ENCODE measurements around the gene INPP4B. TPM values are rescaled to one million over a fixed set of nuclear protein-coding genes. Genes with fewer than 3 reads are reported as not detected.

Gene INPP4B
- total and polyA plus RNA-seq, 2 of the 4 experiments (the other 2 are of a cell fraction), result 1.8 to 14.0 TPM

DNA sequence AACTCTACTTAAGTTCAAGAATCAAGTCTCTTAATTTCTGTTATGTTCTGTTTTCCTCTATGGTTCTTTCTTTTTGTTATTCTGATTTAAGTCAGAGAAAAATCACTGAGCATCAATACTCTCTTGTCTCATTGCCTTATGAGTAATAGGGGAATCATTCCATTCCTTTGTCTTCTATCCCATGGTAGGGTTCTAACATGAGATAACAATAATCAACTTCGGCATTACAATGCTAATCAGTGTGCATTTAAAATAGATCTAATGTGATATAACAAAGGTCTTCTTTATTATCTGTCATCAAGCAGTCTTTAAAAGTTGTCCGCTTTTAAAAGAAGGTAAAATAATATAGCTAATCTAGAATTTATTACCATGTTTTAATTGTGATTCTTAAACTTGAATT, 762.8 kb downstream of the INPP4B start:
- Histone ChIP-seq H3K27ac (ENCODE audit: insufficient read depth, low read length) (no peak overlapping the region), H2AK9ac (replicated peaks; ENCODE audit: low read depth, low read length, poor library complexity) (no peak overlapping the region), H3K4me1 (ENCODE audit: control insufficient read depth, insufficient read depth, low read length) (peaks cover 2% of the 10 kb centered on the region), H2AK5ac (ENCODE audit: low read depth, low read length) (no peak overlapping the region), H2BK20ac (ENCODE audit: low read depth, low read length) (no peak overlapping the region), H3K9me3 (ENCODE audit: control insufficient read depth, insufficient read depth, low read length) (no peaks in the 10 kb centered on the region), H3K9me1 (ENCODE audit: insufficient read depth, low read length) (peaks cover under 1% of the 10 kb centered on the region; the same call in 1 of the 2 replicates), H4K5ac (ENCODE audit: low read depth, low read length) (no peak overlapping the region), H3K56ac (ENCODE audit: extremely low read depth, insufficient read depth, low read length) (no peak overlapping the region), H3K79me1 (ENCODE audit: low read depth in 1 of 2, low read length in 2 of 2) (no peaks in the 10 kb centered on the region), H3K4me3 (ENCODE audit: insufficient read depth, low read depth, low read length) (no peak overlapping the region), H2BK5ac (ENCODE audit: low read depth, low read length, poor library complexity, severe bottlenecking) (no peak overlapping the region), H2BK15ac (ENCODE audit: low read depth, low read length) (no peak overlapping the region), H4K91ac (ENCODE audit: insufficient read depth, low read depth, low read length) (no peak overlapping the region), H3K4ac (ENCODE audit: low read depth, low read length) (no peak overlapping the region), H4K8ac (ENCODE audit: low read depth in 2 of 2, low read length in 2 of 2) (no peak overlapping the region), H3K18ac (ENCODE audit: low read depth, low read length) (no peak overlapping the region), H4K20me1 (ENCODE audit: insufficient read depth, low read length) (no peaks in the 10 kb centered on the region), H3K23ac (ENCODE audit: low read depth, low read length) (no peak overlapping the region), H3K9ac (ENCODE audit: low read depth, low read length) (no peak overlapping the region), H2BK120ac (ENCODE audit: low read depth, low read length) (no peak overlapping the region), H3K4me2 (ENCODE audit: low read depth, low read length) (no peak overlapping the region), H3K27me3 (ENCODE audit: control insufficient read depth, insufficient read depth, low read length) (no peaks in the 10 kb centered on the region), H3K36me3 (ENCODE audit: control insufficient read depth, insufficient read depth, low read length) (no peaks in the 10 kb centered on the region), H3K14ac (replicated peaks; ENCODE audit: low read depth, low read length) (no peak overlapping the region), H2AFZ (replicated peaks; ENCODE audit: low read length, poor library complexity) (no peak overlapping the region)
- dilution Hi-C loops (cut with HindIII; ENCODE audit: low sequenced_read_pairs, unreplicated experiment) (no loop called here), intact Hi-C loops (cut with micrococcal nuclease) (loop anchor here (10.0 kb wide), 1 partner anchor 338 kb away; no protein-coding TSS in a partner anchor), in situ Hi-C loops (cut with MboI; ENCODE audit: low sequenced_read_pairs) (no loop called here)
- TF ChIP-seq RAD21 (IDR thresholded peaks at IDR 0.05; ENCODE audit: low read length) (no peak), BHLHE40 (IDR thresholded peaks at IDR 0.05; ENCODE audit: low read depth, low read length) (no peak), MXI1 (IDR thresholded peaks at IDR 0.05; ENCODE audit: borderline replicate concordance, low read depth, low read length) (no peak), MAFK (IDR thresholded peaks at IDR 0.05; ENCODE audit: low read depth, low read length) (no peak), CEBPB (IDR thresholded peaks at IDR 0.05; ENCODE audit: low read depth, low read length) (no peak), RCOR1 (IDR thresholded peaks at IDR 0.05; ENCODE audit: insufficient replicate concordance, low read length) (no peak), CHD1 (IDR thresholded peaks at IDR 0.05; ENCODE audit: low read depth, low read length) (no peak), NFE2L2 (IDR thresholded peaks at IDR 0.05; ENCODE audit: low read depth, low read length) (no peak), MAZ (IDR thresholded peaks at IDR 0.05; ENCODE audit: borderline replicate concordance, low read depth, low read length) (no peak)
- TF ChIP-seq, protein P1, sequence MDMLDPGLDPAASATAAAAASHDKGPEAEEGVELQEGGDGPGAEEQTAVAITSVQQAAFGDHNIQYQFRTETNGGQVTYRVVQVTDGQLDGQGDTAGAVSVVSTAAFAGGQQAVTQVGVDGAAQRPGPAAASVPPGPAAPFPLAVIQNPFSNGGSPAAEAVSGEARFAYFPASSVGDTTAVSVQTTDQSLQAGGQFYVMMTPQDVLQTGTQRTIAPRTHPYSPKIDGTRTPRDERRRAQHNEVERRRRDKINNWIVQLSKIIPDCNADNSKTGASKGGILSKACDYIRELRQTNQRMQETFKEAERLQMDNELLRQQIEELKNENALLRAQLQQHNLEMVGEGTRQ (IDR thresholded peaks at IDR 0.05; ENCODE audit: low read depth, low read length), result no peak
- TF ChIP-seq, protein P2, sequence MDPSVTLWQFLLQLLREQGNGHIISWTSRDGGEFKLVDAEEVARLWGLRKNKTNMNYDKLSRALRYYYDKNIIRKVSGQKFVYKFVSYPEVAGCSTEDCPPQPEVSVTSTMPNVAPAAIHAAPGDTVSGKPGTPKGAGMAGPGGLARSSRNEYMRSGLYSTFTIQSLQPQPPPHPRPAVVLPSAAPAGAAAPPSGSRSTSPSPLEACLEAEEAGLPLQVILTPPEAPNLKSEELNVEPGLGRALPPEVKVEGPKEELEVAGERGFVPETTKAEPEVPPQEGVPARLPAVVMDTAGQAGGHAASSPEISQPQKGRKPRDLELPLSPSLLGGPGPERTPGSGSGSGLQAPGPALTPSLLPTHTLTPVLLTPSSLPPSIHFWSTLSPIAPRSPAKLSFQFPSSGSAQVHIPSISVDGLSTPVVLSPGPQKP (IDR thresholded peaks at IDR 0.05; ENCODE audit: borderline replicate concordance, low read depth, low read length), result no peak
- TF ChIP-seq, protein P3, sequence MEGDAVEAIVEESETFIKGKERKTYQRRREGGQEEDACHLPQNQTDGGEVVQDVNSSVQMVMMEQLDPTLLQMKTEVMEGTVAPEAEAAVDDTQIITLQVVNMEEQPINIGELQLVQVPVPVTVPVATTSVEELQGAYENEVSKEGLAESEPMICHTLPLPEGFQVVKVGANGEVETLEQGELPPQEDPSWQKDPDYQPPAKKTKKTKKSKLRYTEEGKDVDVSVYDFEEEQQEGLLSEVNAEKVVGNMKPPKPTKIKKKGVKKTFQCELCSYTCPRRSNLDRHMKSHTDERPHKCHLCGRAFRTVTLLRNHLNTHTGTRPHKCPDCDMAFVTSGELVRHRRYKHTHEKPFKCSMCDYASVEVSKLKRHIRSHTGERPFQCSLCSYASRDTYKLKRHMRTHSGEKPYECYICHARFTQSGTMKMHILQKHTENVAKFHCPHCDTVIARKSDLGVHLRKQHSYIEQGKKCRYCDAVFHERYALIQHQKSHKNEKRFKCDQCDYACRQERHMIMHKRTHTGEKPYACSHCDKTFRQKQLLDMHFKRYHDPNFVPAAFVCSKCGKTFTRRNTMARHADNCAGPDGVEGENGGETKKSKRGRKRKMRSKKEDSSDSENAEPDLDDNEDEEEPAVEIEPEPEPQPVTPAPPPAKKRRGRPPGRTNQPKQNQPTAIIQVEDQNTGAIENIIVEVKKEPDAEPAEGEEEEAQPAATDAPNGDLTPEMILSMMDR (conservative IDR thresholded peaks at IDR 0.05; ENCODE audit: low read depth, low read length), result no peak
- DNase-seq (no peak), ATAC-seq (ENCODE audit: low read depth) (no peak)
- WGBS, 2 experiments (ENCODE audit: extremely low coverage in 2 of 2, insufficient read length in 1 of 2), result no CpG with 5 or more reads among the region's 2 CpGs
- ChIA-PET CTCF (no interaction called here), POLR2A (ENCODE audit: unreplicated experiment) (no interaction called here)
- no TSS peak for BruUV-seq (replicated peaks)
